Loucy (cell line): Measurements from ENCODE around the gene TSC2.

Experiments
- H2AFZ ChIP-seq: fragments of 200-600 bp; sonication (generic); 2 replicates; pipeline ENCODE4 v1.6.0; 2016; ENCODE audit warnings: antibody characterized with exemption, mild to moderate bottlenecking, low read length, moderate library complexity
- H3F3A ChIP-seq: fragments of 200-600 bp; 2 replicates; pipeline ENCODE4 v1.6.0; 2016; ENCODE audit warnings: antibody characterized with exemption, low read depth, mild to moderate bottlenecking
- H3K27me3 ChIP-seq: fragments of 200-600 bp; sonication (generic); 2 replicates; pipeline ENCODE4 v1.6.1; 2014; ENCODE audit warnings: low read length, mild to moderate bottlenecking; ENCODE audit not compliant: insufficient read depth, poor library complexity, severe bottlenecking
- H3K36me3 ChIP-seq: fragments of 200-600 bp; sonication (generic); 2 replicates; pipeline ENCODE4 v1.6.1; 2016; ENCODE audit warnings: low read length; ENCODE audit not compliant: insufficient read depth
- H3K4me1 ChIP-seq: fragments of 200-600 bp; sonication (generic); 2 replicates; pipeline ENCODE4 v1.5.1; 2014; ENCODE audit warnings: low read length, mild to moderate bottlenecking; ENCODE audit not compliant: insufficient read depth, poor library complexity, severe bottlenecking
- H3K4me2 ChIP-seq: fragments of 200-600 bp; sonication (generic); 2 replicates; pipeline ENCODE4 v1.6.0; 2014; ENCODE audit warnings: antibody characterized with exemption, low read length, low read depth, mild to moderate bottlenecking; ENCODE audit not compliant: poor library complexity, severe bottlenecking
- H3K4me3 ChIP-seq: fragments of 200-600 bp; sonication (generic); 2 replicates; pipeline ENCODE4 v1.5.1; 2014; ENCODE audit warnings: low read length, mild to moderate bottlenecking, mixed read lengths; ENCODE audit not compliant: poor library complexity, severe bottlenecking
- H3K79me2 ChIP-seq: fragments of 200-600 bp; sonication (generic); 2 replicates; pipeline ENCODE4 v1.6.1; 2014; ENCODE audit warnings: low read length; ENCODE audit not compliant: insufficient read depth
- H3K9ac ChIP-seq: fragments of 200-600 bp; sonication (generic); 2 replicates; pipeline ENCODE4 v1.6.0; 2014; ENCODE audit warnings: mild to moderate bottlenecking, low read depth, low read length, moderate library complexity; ENCODE audit not compliant: poor library complexity, severe bottlenecking
- H3K9me2 ChIP-seq: fragments of 200-600 bp; sonication (generic); replicated peaks from 2 replicates; pipeline ENCODE4 v1.6.1; 2016; ENCODE audit warnings: low read depth, low read length, mixed read lengths
- H3K9me3 ChIP-seq: fragments of 200-600 bp; sonication (generic); 2 replicates; pipeline ENCODE4 v1.6.1; 2014; ENCODE audit warnings: mild to moderate bottlenecking, antibody characterized with exemption, low read length, low read depth; ENCODE audit not compliant: insufficient read depth
- H4K20me1 ChIP-seq: fragments of 200-600 bp; sonication (generic); 2 replicates; pipeline ENCODE4 v1.6.0; 2014; ENCODE audit warnings: antibody characterized with exemption, low read length, mild to moderate bottlenecking; ENCODE audit not compliant: insufficient read depth, poor library complexity, severe bottlenecking
- CTCF ChIP-seq: fragments of 200-600 bp; sonication (generic); conservative IDR thresholded peaks from 2 replicates; pipeline ENCODE4 v1.5.1; 2014; ENCODE audit warnings: mild to moderate bottlenecking, antibody characterized with exemption, low read length
- EZH2phosphoT487 ChIP-seq: fragments of 200-600 bp; IDR thresholded peaks from 2 replicates; pipeline ENCODE4 v1.6.1; 2018; ENCODE audit warnings: antibody characterized with exemption, mild to moderate bottlenecking, moderate library complexity, borderline replicate concordance

TSC2 gene

GRCh38 chr16:2083409-2083808, 35.6 kb downstream of the TSC2 start:
- Histone ChIP-seq H3F3A (no peaks in the 10 kb centered on the region), H3K4me1 (no peaks in the 10 kb centered on the region), H3K9ac (no peak overlapping the region), H3K4me3 (no peak overlapping the region), H3K27me3 (no peaks in the 10 kb centered on the region), H3K4me2 (no peak overlapping the region), H2AFZ (no peak overlapping the region), H3K9me2 (no peaks in the 10 kb centered on the region), H3K36me3 (no peaks in the 10 kb centered on the region), H3K79me2 (no peaks in the 10 kb centered on the region), H4K20me1 (no peaks in the 10 kb centered on the region), H3K9me3 (no peaks in the 10 kb centered on the region)
- TF ChIP-seq CTCF = no peak
- TF ChIP-seq EZH2phosphoT487 = no peak

- Histone ChIP-seq H2AFZ (no peak overlapping the region), H3K36me3 (no peaks in the 10 kb centered on the region), H3K9me2 (no peaks in the 10 kb centered on the region), H3K9me3 (no peaks in the 10 kb centered on the region), H3K4me2 (no peak overlapping the region), H3F3A (no peaks in the 10 kb centered on the region), H3K4me1 (no peaks in the 10 kb centered on the region), H3K79me2 (no peaks in the 10 kb centered on the region), H3K9ac (no peak overlapping the region), H3K4me3 (no peak overlapping the region), H4K20me1 (no peaks in the 10 kb centered on the region), H3K27me3 (no peaks in the 10 kb centered on the region)
- TF ChIP-seq EZH2phosphoT487 = no peak
- no peak for TF ChIP-seq CTCF
Measured at GRCh38 chr16:2083876-2084780, 36.3 kb downstream of the TSC2 start.

- H3K4me2 ChIP-seq = no peak overlapping the region
- H3K27me3 ChIP-seq = no peaks in the 10 kb centered on the region
- H2AFZ ChIP-seq = no peak overlapping the region
- H3K9me2 ChIP-seq = no peaks in the 10 kb centered on the region
- H3K79me2 ChIP-seq = no peaks in the 10 kb centered on the region
- H3K4me1 ChIP-seq = no peaks in the 10 kb centered on the region
- no peak for TF ChIP-seq CTCF
- no peak for TF ChIP-seq EZH2phosphoT487
- no peaks in the 10 kb centered on the region for H3K9me3 ChIP-seq
- no peaks in the 10 kb centered on the region for H3K36me3 ChIP-seq
- H3K4me3 ChIP-seq = no peak overlapping the region
- no peaks in the 10 kb centered on the region for H3F3A ChIP-seq
- H4K20me1 ChIP-seq = no peaks in the 10 kb centered on the region
- no peak overlapping the region for H3K9ac ChIP-seq
Measured at GRCh38 chr16:2084895-2085625, 37.3 kb downstream of the TSC2 start.
